ENCODE results near the gene MAP7.

- no peak for TF ChIP-seq CTCF (conservative IDR thresholded peaks at IDR 0.05; ENCODE audit: low read depth in 2 of 2)
- no peak for TF ChIP-seq REST (IDR thresholded peaks at IDR 0.05; ENCODE audit: unreplicated experiment)
- TF ChIP-seq ZNF114 (CRISPR knock-in tag; IDR thresholded peaks at IDR 0.05), result no peak
- no peak for TF ChIP-seq ZNF331 (CRISPR knock-in tag; IDR thresholded peaks at IDR 0.05; ENCODE audit: low read depth)
- no peak for TF ChIP-seq POLR2AphosphoS5 (IDR thresholded peaks at IDR 0.05; ENCODE audit: low read depth)
- no peak for TF ChIP-seq EZH2 (IDR thresholded peaks at IDR 0.05; ENCODE audit: low read depth, unreplicated experiment)
- TF ChIP-seq NANOG (IDR thresholded peaks at IDR 0.05; ENCODE audit: borderline replicate concordance), result no peak
- TF ChIP-seq EZH2phosphoT487 (IDR thresholded peaks at IDR 0.05; ENCODE audit: unreplicated experiment), result no peak
Measured at GRCh38 chr6:136510299-136510698, 39.9 kb downstream of the MAP7 start.
